ENCODE measurements around the gene ADTRP. TPM values are rescaled to one million over a fixed set of nuclear protein-coding genes. Genes with fewer than 3 reads are reported as not detected.

ADTRP gene
- total and polyA plus RNA-seq, 2 of the 13 experiments (the other 11 are each of a cell fraction or from before 2014, with no cell fraction given): not detected

GRCh38 chr6:11747021-11747420 is 31.6 kb downstream of the ADTRP start:
- CTCF ChIA-PET (ENCODE audit: low intra/inter-chr PET ratio, low total read pairs): no interaction called here
- no peak for FAIRE-seq

GRCh38 chr6:11744753-11745152 is 33.9 kb downstream of the ADTRP start:
- no peaks in the 10 kb centered on the region for H3K36me3 ChIP-seq (replicated peaks in 1 of 2; ENCODE audit: control insufficient read depth in 1 of 2, insufficient read depth in 2 of 2, low read length in 2 of 2)
- no peak overlapping the region for H3K4me3 ChIP-seq (replicated peaks in 1 of 3; ENCODE audit: insufficient read depth in 1 of 3, low read depth in 2 of 3, low read length in 3 of 3)
- no peak for FAIRE-seq
- intact Hi-C loops (cut with micrococcal nuclease; ENCODE audit: unreplicated experiment): no loop called here
- TF ChIP-seq ZNF567 (CRISPR knock-in tag; IDR thresholded peaks at IDR 0.05; ENCODE audit: borderline replicate concordance): no peak
- TF ChIP-seq GTF3A (CRISPR knock-in tag; conservative IDR thresholded peaks at IDR 0.05): no peak
- TF ChIP-seq ZNF256 (CRISPR knock-in tag; conservative IDR thresholded peaks at IDR 0.05): no peak
- no peak for TF ChIP-seq ONECUT2 (CRISPR knock-in tag; IDR thresholded peaks at IDR 0.05)
- no peak for TF ChIP-seq USF2 (IDR thresholded peaks at IDR 0.05; ENCODE audit: low read depth, low read length)
- TF ChIP-seq USF2 (CRISPR knock-in tag; IDR thresholded peaks at IDR 0.05; ENCODE audit: borderline replicate concordance): no peak
- TF ChIP-seq CERS6 (CRISPR knock-in tag; IDR thresholded peaks at IDR 0.05): no peak
- H3K4me2 ChIP-seq (ENCODE audit: low read depth, low read length): no peak overlapping the region
- 34% methylated on average over 3 of the region's 3 CpGs for WGBS (ENCODE audit: low lambda C conversion rate)
- H3K9me3 ChIP-seq (ENCODE audit: low read length): no peaks in the 10 kb centered on the region
- POLR2A ChIA-PET: no interaction called here
- DNase-seq (ENCODE audit: low spot score): no peak
- in situ Hi-C loops (cut with HindIII; ENCODE audit: extremely low pct_ligation_motif_present, low pct_unique_long_range_greater_than_20kb): no loop called here
- ATAC-seq: no peak
- no peak overlapping the region for H3K9ac ChIP-seq (ENCODE audit: insufficient read depth, low read depth, low read length)
- CTCF ChIA-PET (ENCODE audit: low intra/inter-chr PET ratio, low total read pairs): no interaction called here
- no peak overlapping the region for H2AFZ ChIP-seq (ENCODE audit: low read length)
- H3K79me2 ChIP-seq (ENCODE audit: insufficient read depth, low read length): no peaks in the 10 kb centered on the region
- BruUV-seq (replicated peaks): no TSS peak
- H3K27me3 ChIP-seq (ENCODE audit: control insufficient read depth in 1 of 2, insufficient read depth in 2 of 2, low read length in 2 of 2): 0 out of 5 replicates have a peak, but pooled peaks cover 0 to 2% of the 10 kb centered on the region in 2 experiments
- no peaks in the 10 kb centered on the region for H3K4me1 ChIP-seq (ENCODE audit: insufficient read depth, low read length)
- no peaks in the 10 kb centered on the region for H4K20me1 ChIP-seq (ENCODE audit: insufficient read depth, low read length)
- H3K27ac ChIP-seq (ENCODE audit: extremely low read length, insufficient read depth, low read length): no peak overlapping the region

More at GRCh38 chr6:11747021-11747420, 31.6 kb downstream of the ADTRP start:
- TF ChIP-seq GABPB1 (CRISPR knock-in tag; IDR thresholded peaks at IDR 0.05) (no peak), ZNF749 (CRISPR knock-in tag; IDR thresholded peaks at IDR 0.05; ENCODE audit: borderline replicate concordance) (no peak), GLI4 (CRISPR knock-in tag; IDR thresholded peaks at IDR 0.05; ENCODE audit: borderline replicate concordance) (no peak), ZNF773 (CRISPR knock-in tag; IDR thresholded peaks at IDR 0.05; ENCODE audit: borderline replicate concordance) (no peak), ZNF260 (CRISPR knock-in tag; IDR thresholded peaks at IDR 0.05; ENCODE audit: borderline replicate concordance, low read depth) (no peak), ZFP37 (CRISPR knock-in tag; IDR thresholded peaks at IDR 0.05; ENCODE audit: borderline replicate concordance) (no peak), ZNF883 (CRISPR knock-in tag; IDR thresholded peaks at IDR 0.05; ENCODE audit: not compliant biosample characterization) (no peak), ARID3A (IDR thresholded peaks at IDR 0.05; ENCODE audit: low read depth, low read length) (no peak)
- H4K20me1 ChIP-seq (ENCODE audit: insufficient read depth, low read length): no peaks in the 10 kb centered on the region
- no peak overlapping the region for H2AFZ ChIP-seq (ENCODE audit: low read length)
- ATAC-seq: no peak
- no peak overlapping the region for H3K4me3 ChIP-seq (replicated peaks in 1 of 3; ENCODE audit: insufficient read depth in 1 of 3, low read depth in 2 of 3, low read length in 3 of 3)
- H3K27ac ChIP-seq (ENCODE audit: extremely low read length, insufficient read depth, low read length): no peak overlapping the region
- H3K27me3 ChIP-seq (ENCODE audit: control insufficient read depth in 1 of 2, insufficient read depth in 2 of 2, low read length in 2 of 2): 0 out of 5 replicates have a peak, but pooled peaks cover 0 to 5% of the 10 kb centered on the region in 2 experiments
- H3K4me1 ChIP-seq (ENCODE audit: insufficient read depth, low read length): no peaks in the 10 kb centered on the region
- no peak for DNase-seq (ENCODE audit: low spot score)
- intact Hi-C loops (cut with micrococcal nuclease; ENCODE audit: unreplicated experiment): no loop called here
- no peaks in the 10 kb centered on the region for H3K9me3 ChIP-seq (ENCODE audit: low read length)
- BruUV-seq (replicated peaks): no TSS peak
- in situ Hi-C loops (cut with HindIII; ENCODE audit: extremely low pct_ligation_motif_present, low pct_unique_long_range_greater_than_20kb): no loop called here
- H3K36me3 ChIP-seq (replicated peaks in 1 of 2; ENCODE audit: control insufficient read depth in 1 of 2, insufficient read depth in 2 of 2, low read length in 2 of 2): no peaks in the 10 kb centered on the region
- H3K9ac ChIP-seq (ENCODE audit: insufficient read depth, low read depth, low read length): no peak overlapping the region
- H3K79me2 ChIP-seq (ENCODE audit: insufficient read depth, low read length): no peaks in the 10 kb centered on the region
- POLR2A ChIA-PET: no interaction called here
- WGBS (ENCODE audit: low lambda C conversion rate): 30% methylated on average over 3 of the region's 3 CpGs
- H3K4me2 ChIP-seq (ENCODE audit: low read depth, low read length): no peak overlapping the region

Data from HepG2 (cell line).